Esophagus muscularis mucosa (tissue), 4 donors: ENCODE results near the gene PLXDC2. TPM values are rescaled to one million over a fixed set of nuclear protein-coding genes. Genes with fewer than 3 reads are reported as not detected.

Experiments used
- DNase-seq: peaks from one replicate; pipeline ENCODE4 v3.0.0-alpha.2; 2017; ENCODE audit errors: extremely low spot score
- H3K27ac ChIP-seq, 4 donors: fragments of 200-600 bp; sonication (generic); replicated peaks in 1 of 4; 1 replicate in 3 of 4; 2 replicates in 1 of 4; pipeline ENCODE4 v1.5.1; 2016 to 2019; ENCODE audit warnings: mild to moderate bottlenecking in 1 of 4
- H3K27me3 ChIP-seq, 4 donors: fragments of 200-600 bp; sonication (generic); one replicate each; pipeline versions ENCODE4 v1.5.1 to v1.6.0; 2016 to 2019
- H3K36me3 ChIP-seq, 4 donors: fragments of 200-600 bp; sonication (generic); one replicate each; pipeline ENCODE4 v1.5.1; 2016 to 2019
- H3K4me1 ChIP-seq, 4 donors: fragments of 200-600 bp; sonication (generic); one replicate each; pipeline ENCODE4 v1.5.1; 2016 to 2019
- H3K4me3 ChIP-seq, 4 donors: fragments of 200-600 bp; sonication (generic); 1 replicate in 2 of 4; 2 replicates in 2 of 4; pipeline ENCODE4 v1.5.1; 2016 to 2019; ENCODE audit warnings: mild to moderate bottlenecking in 4 of 4, moderate library complexity in 1 of 4
- H3K9me3 ChIP-seq, 4 donors: fragments of 200-600 bp; sonication (generic); 1 replicate in 3 of 4; 2 replicates in 1 of 4; pipeline ENCODE4 v1.5.1; 2016 to 2019
- CTCF ChIP-seq, 3 experiments: fragments of 200-600 bp in 2 of 3; fragments of 450-650 bp in 1 of 3; sonication (generic) in 2 of 3; IDR thresholded peaks; one replicate each; pipeline ENCODE4 v1.5.1; 2017 to 2019; ENCODE audit warnings: antibody characterized with exemption in 3 of 3, mild to moderate bottlenecking in 2 of 3, moderate library complexity in 1 of 3
- EP300 ChIP-seq: sonication (generic); formaldehyde crosslinking; IDR thresholded peaks from one replicate; pipeline ENCODE4 v1.6.1; 2017; ENCODE audit warnings: antibody characterized with exemption
- POLR2A ChIP-seq: fragments of 450-650 bp; IDR thresholded peaks from one replicate; pipeline ENCODE4 v1.6.1; 2017; ENCODE audit warnings: antibody characterized with exemption, moderate library complexity, mild to moderate bottlenecking, low read depth
- POLR2AphosphoS5 ChIP-seq, 2 donors: sonication (generic); formaldehyde crosslinking; IDR thresholded peaks; one replicate each; pipeline ENCODE4 v1.6.1; 2017; ENCODE audit warnings: antibody characterized with exemption in 2 of 2
- WGBS: methylation state at CpG from one replicate; pipeline ENCODE4 v1.1.5; 2018; 5-methylcytosine and 5-hydroxymethylcytosine counted together
- intact Hi-C: fragments of 100-400 bp; cut with DNase I; formaldehyde crosslinking; loops from one replicate; pipeline ENCODE4 v1.15.1; 2023
- total RNA-seq, 4 donors: library from RNA; depleted of rRNA; stranded (reverse); fragments of >200 nt; gene quantifications; one replicate each; pipeline versions ENCODE4 v1.1.0 to v1.2.1, GENCODE V29; 2016

Gene PLXDC2
- total RNA-seq, 4 donors from 2014 or later: 28.7 to 54.2 (median 42.4) TPM

- intact Hi-C loops: no loop called here
- Histone ChIP-seq H3K27ac (no peak overlapping the region), H3K4me1 (no peaks in the 10 kb centered on the region), H3K9me3 (no peaks in the 10 kb centered on the region), H3K36me3 (peaks cover 0 to 33% (median 14%) of the 10 kb centered on the region in 4 donors), H3K4me3 (no peak overlapping the region), H3K27me3 (no peaks in the 10 kb centered on the region)
- 88% methylated on average over 7 of the region's 7 CpGs for WGBS
- no peak for TF ChIP-seq POLR2AphosphoS5 (IDR thresholded peaks at IDR 0.05)
- TF ChIP-seq EP300: no peak
- TF ChIP-seq POLR2A: no peak
- TF ChIP-seq CTCF (IDR thresholded peaks at IDR 0.05): no peak
- DNase-seq: no peak
Measured at GRCh38 chr10:20247891-20248708, 431.9 kb downstream of the PLXDC2 start.

GRCh38 chr10:20254078-20254477 is 437.8 kb downstream of the PLXDC2 start:
- Histone ChIP-seq H3K9me3 (no peaks in the 10 kb centered on the region), H3K27me3 (no peaks in the 10 kb centered on the region), H3K4me3 (no peak overlapping the region), H3K36me3 (peaks cover 0 to 12% (median 2%) of the 10 kb centered on the region in 4 donors), H3K27ac (peak overlapping the region in 1 of 4 donors; percentile 54), H3K4me1 (peaks cover 0 to 12% (median 8%) of the 10 kb centered on the region in 4 donors)
- TF ChIP-seq POLR2A (no peak), POLR2AphosphoS5 (IDR thresholded peaks at IDR 0.05) (peak in 1 of 2 donors; percentile 21)
- WGBS: 47% methylated on average over 3 of the region's 3 CpGs
- intact Hi-C loops: no loop called here
- no peak for DNase-seq

- Histone ChIP-seq H3K27ac (no peak overlapping the region), H3K36me3 (peaks cover 0 to 8% (median 2%) of the 10 kb centered on the region in 4 donors), H3K27me3 (no peaks in the 10 kb centered on the region), H3K4me3 (no peak overlapping the region), H3K9me3 (no peaks in the 10 kb centered on the region), H3K4me1 (peaks cover 0 to 12% (median 8%) of the 10 kb centered on the region in 4 donors)
- intact Hi-C loops: no loop called here
- TF ChIP-seq EP300: no peak
- TF ChIP-seq CTCF (IDR thresholded peaks at IDR 0.05): no peak
- TF ChIP-seq POLR2AphosphoS5 (IDR thresholded peaks at IDR 0.05): no peak
- TF ChIP-seq POLR2A: no peak
- no peak for DNase-seq
- 25% methylated on average over 1 of the region's 1 CpG for WGBS
Measured at GRCh38 chr10:20254497-20254896, 438.3 kb downstream of the PLXDC2 start.

- peaks cover 0 to 6% (median 2%) of the 10 kb centered on the region in 4 donors for H3K36me3 ChIP-seq
- no peaks in the 10 kb centered on the region for H3K9me3 ChIP-seq
- no peak overlapping the region for H3K27ac ChIP-seq
- intact Hi-C loops: no loop called here
- 100% methylated on average over 2 of the region's 2 CpGs for WGBS
- no peak for DNase-seq
- no peak overlapping the region for H3K4me3 ChIP-seq
- peaks cover 0 to 12% (median 8%) of the 10 kb centered on the region in 4 donors for H3K4me1 ChIP-seq
- TF ChIP-seq POLR2AphosphoS5 (IDR thresholded peaks at IDR 0.05) (no peak), EP300 (no peak), CTCF (IDR thresholded peaks at IDR 0.05) (no peak), POLR2A (no peak)
- H3K27me3 ChIP-seq: no peaks in the 10 kb centered on the region
Measured at GRCh38 chr10:20256969-20257368, 440.7 kb downstream of the PLXDC2 start.

- intact Hi-C loops: no loop called here
- H3K36me3 ChIP-seq: peaks cover 0 to 7% (median 2%) of the 10 kb centered on the region in 4 donors
- no peaks in the 10 kb centered on the region for H3K27me3 ChIP-seq
- 70% methylated on average over 2 of the region's 2 CpGs for WGBS
- no peak overlapping the region for H3K4me3 ChIP-seq
- H3K27ac ChIP-seq: no peak overlapping the region
- TF ChIP-seq EP300: no peak
- TF ChIP-seq CTCF (IDR thresholded peaks at IDR 0.05): no peak
- no peak for TF ChIP-seq POLR2A
- TF ChIP-seq POLR2AphosphoS5 (IDR thresholded peaks at IDR 0.05): no peak
- H3K9me3 ChIP-seq: no peaks in the 10 kb centered on the region
- DNase-seq: no peak
- peaks cover 0 to 12% (median 8%) of the 10 kb centered on the region in 4 donors for H3K4me1 ChIP-seq
Measured at GRCh38 chr10:20257422-20257821, 441.2 kb downstream of the PLXDC2 start.
